ENCODE measurements around the gene CLIC4.

- TF ChIP-seq CTCF (IDR thresholded peaks at IDR 0.05) (no peak), POLR2A (IDR thresholded peaks at IDR 0.05) (no peak)
Measured at GRCh38 chr1:24720152-24720551, 25.1 kb upstream of the CLIC4 start.
